HG03159 (cell line): ENCODE measurements around the gene RNF25.

ENCODE experiments used
- ATAC-seq: cut with Tn5 transposase; IDR thresholded peaks from one replicate; pipeline ENCODE4 v1.9.1; 2021; ENCODE audit warnings: mild to moderate bottlenecking, moderate library complexity; ENCODE audit not compliant: unreplicated experiment

The RNF25 gene

GRCh38 chr2:218627939-218628338 is 43.9 kb downstream of the RNF25 start:
- no peak for ATAC-seq

- ATAC-seq = no peak
Measured at GRCh38 chr2:218626369-218626768, 45.4 kb downstream of the RNF25 start.

- ATAC-seq = no peak
Measured at GRCh38 chr2:218623366-218623705, 48.5 kb downstream of the RNF25 start.

- ATAC-seq = no peak
Measured at GRCh38 chr2:218622606-218623365, 49.0 kb downstream of the RNF25 start.

GRCh38 chr2:218621007-218621406 is 50.8 kb downstream of the RNF25 start:
- ATAC-seq = no peak

GRCh38 chr2:218618102-218618860 is 53.5 kb downstream of the RNF25 start:
- no peak for ATAC-seq

- ATAC-seq = no peak
Measured at GRCh38 chr2:218615868-218616315, 55.9 kb downstream of the RNF25 start.
